Activated naive CD8-positive, alpha-beta T cell treated with anti-CD3 and anti-CD28 coated beads for 36 hours (primary cell): Measurements from ENCODE around the gene DACH1. TPM values are rescaled to one million over a fixed set of nuclear protein-coding genes. Genes with fewer than 3 reads are reported as not detected.

Source experiments
- DNase-seq: peaks from one replicate; pipeline ENCODE4 v3.0.0; 2021
- H3K27ac Mint-ChIP-seq: one replicate; pipeline ENCODE4 v1.8.0; 2022; ENCODE audit warnings: mild to moderate bottlenecking, moderate library complexity, mixed read lengths
- H3K27me3 Mint-ChIP-seq: one replicate; pipeline ENCODE4 v1.8.0; 2022; ENCODE audit warnings: mild to moderate bottlenecking, mixed read lengths
- H3K36me3 Mint-ChIP-seq: one replicate; pipeline ENCODE4 v1.8.0; 2021; ENCODE audit warnings: mild to moderate bottlenecking, mixed read lengths
- H3K4me1 Mint-ChIP-seq: one replicate; pipeline ENCODE4 v1.8.0; 2021; ENCODE audit warnings: mixed read lengths
- H3K4me3 Mint-ChIP-seq: one replicate; pipeline ENCODE4 v1.8.0; 2022; ENCODE audit warnings: mild to moderate bottlenecking, moderate library complexity, mixed read lengths
- H3K9me3 Mint-ChIP-seq: one replicate; pipeline ENCODE4 v1.8.0; 2022; ENCODE audit warnings: mixed read lengths
- total RNA-seq, 2 experiments: library from RNA; stranded (reverse); gene quantifications; one replicate each; pipeline ENCODE4 v1.2.3, GENCODE V29; 2021

The DACH1 gene
- total RNA-seq, 2 experiments from 2014 or later, result not detected

DNA sequence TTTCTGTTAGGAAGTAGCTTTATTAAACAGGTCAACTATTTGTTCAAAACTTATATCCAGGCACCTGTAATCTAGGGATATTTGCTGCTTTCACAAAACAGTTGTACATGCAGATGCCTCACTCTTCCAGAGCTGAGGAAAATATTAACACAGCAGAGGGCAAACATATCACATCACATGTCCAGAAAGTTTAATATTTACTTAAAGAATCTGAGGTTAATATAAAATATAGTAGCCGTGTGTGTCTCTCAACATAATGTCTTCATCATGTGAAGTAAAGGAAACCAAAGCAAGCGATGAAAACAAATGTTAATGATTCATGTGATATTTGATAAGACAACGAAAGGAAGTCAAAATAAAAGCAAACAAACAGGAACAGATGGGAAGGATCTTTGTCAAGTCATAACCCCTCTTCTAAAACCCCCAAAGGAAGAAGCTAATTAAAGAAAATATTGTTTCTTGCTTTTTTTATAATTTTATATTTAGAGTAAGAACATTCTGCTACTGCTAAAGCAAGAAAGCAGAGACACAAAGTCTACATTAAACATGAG lies 418.8 kb downstream of the DACH1 start:
- Mint-ChIP-seq H3K9me3 (no peaks in the 10 kb centered on the region), H3K27ac (no peak overlapping the region), H3K36me3 (no peaks in the 10 kb centered on the region), H3K27me3 (no peaks in the 10 kb centered on the region), H3K4me1 (no peaks in the 10 kb centered on the region), H3K4me3 (no peak overlapping the region)
- DNase-seq, result no peak

DNA sequence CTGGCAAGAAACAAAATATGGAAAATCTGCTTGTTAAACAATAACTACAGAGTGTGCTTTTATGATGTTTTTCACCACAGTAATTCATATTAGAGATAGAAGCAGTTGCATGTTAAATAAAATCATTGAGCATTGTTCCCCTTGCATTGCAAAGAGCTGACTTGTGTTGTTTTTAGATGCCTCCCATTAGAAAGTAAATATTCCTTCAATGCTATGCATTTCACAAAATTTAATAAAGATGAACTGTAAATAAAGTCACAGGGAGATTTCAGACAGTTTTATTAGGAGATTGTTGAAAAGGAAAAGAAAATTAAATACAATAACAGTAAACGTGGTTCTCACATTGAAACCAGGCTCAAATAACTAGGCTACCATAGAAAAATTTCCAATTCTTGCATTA lies 429.3 kb downstream of the DACH1 start:
- Mint-ChIP-seq H3K36me3 (no peaks in the 10 kb centered on the region), H3K4me3 (no peak overlapping the region), H3K9me3 (no peaks in the 10 kb centered on the region), H3K27me3 (no peaks in the 10 kb centered on the region), H3K27ac (no peak overlapping the region), H3K4me1 (no peaks in the 10 kb centered on the region)
- no peak for DNase-seq

DNA sequence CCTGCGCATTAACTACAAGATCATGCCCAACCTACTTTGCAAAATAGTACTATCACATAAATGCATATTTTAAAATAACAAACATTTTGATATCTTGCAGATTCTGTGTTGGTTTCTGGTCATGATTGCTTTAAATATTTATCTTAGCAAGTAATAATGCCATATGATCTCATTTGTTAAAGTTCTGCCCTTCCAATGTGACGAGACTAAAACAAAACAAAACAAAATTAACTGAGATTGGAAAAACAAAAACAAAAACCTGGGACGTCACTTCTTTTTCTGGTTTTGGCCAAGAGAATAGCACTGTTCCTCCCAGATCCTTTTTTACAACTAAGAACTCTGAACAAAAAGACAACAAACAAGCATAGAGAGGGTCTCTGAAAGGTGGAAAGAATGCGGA lies 436.3 kb downstream of the DACH1 start:
- Mint-ChIP-seq H3K36me3 (no peaks in the 10 kb centered on the region), H3K4me3 (no peak overlapping the region), H3K27ac (no peak overlapping the region), H3K4me1 (no peaks in the 10 kb centered on the region), H3K27me3 (no peaks in the 10 kb centered on the region), H3K9me3 (no peaks in the 10 kb centered on the region)
- no peak for DNase-seq

DNA sequence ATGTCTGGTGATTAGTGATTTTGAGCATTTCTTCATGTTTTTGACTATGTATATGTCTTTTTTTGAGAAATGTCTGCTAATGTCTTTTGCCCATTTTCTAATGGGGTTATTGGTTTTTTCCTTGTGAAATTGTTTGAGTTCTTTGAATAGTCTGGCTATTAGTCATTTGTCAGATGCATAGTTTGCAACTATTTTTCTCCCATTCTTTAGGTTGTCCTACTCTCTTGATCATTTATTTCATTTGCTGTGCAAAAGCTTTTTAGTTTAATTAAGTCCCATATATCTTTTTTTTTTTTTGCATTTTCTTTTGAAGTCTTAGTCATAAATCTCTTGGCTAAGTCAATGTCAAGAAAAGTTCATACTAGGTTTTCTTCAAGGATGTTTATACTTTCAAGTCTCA lies 449.8 kb downstream of the DACH1 start:
- Mint-ChIP-seq H3K9me3 (peaks cover 5% of the 10 kb centered on the region), H3K27ac (no peak overlapping the region), H3K4me3 (no peak overlapping the region), H3K27me3 (no peaks in the 10 kb centered on the region), H3K4me1 (no peaks in the 10 kb centered on the region), H3K36me3 (no peaks in the 10 kb centered on the region)
- DNase-seq, result no peak

DNA sequence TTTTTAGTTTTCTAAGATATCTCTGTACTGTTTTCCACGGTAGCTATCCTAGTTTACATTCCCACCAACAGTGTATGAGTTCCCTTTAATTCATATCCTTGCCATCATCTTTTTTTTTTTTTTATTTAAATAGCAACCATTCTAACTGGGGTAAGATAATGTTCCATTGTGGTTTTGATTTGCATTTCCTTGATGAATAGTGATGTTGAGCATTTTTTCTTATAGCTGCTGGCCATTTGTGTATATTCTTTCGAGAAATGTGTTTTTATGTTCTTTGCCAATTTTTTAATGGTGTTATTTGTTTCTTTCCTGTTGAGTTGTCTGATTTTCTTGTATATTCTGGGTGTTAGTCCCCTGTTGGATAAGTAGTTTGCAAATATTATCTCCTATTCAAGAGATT lies 454.8 kb downstream of the DACH1 start:
- H3K9me3 Mint-ChIP-seq, result no peaks in the 10 kb centered on the region
- no peaks in the 10 kb centered on the region for H3K27me3 Mint-ChIP-seq
- H3K36me3 Mint-ChIP-seq, result no peaks in the 10 kb centered on the region
- DNase-seq, result no peak
- no peak overlapping the region for H3K4me3 Mint-ChIP-seq
- no peaks in the 10 kb centered on the region for H3K4me1 Mint-ChIP-seq
- H3K27ac Mint-ChIP-seq, result no peak overlapping the region

DNA sequence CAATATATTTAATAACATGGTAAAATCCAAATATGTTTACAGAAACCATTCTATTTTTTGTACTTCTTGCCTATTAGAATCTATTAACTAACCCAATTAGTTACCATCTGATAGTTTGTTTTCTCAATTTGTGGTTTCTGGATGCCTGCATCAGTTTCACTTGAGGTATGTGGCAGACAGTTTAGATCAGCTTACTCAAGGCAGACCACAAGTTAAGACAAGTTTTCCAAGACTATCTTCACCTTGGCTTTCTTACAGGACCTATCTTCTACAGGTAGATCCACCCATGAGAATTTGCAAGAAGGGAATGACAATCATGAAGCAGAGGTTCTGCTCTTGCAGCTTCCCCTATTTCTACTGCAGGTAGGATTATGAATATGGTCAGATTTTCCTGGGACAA lies 458.6 kb downstream of the DACH1 start:
- no peaks in the 10 kb centered on the region for H3K9me3 Mint-ChIP-seq
- DNase-seq, result no peak
- H3K36me3 Mint-ChIP-seq, result no peaks in the 10 kb centered on the region
- H3K27me3 Mint-ChIP-seq, result no peaks in the 10 kb centered on the region
- no peaks in the 10 kb centered on the region for H3K4me1 Mint-ChIP-seq
- H3K4me3 Mint-ChIP-seq, result no peak overlapping the region
- H3K27ac Mint-ChIP-seq, result no peak overlapping the region

DNA sequence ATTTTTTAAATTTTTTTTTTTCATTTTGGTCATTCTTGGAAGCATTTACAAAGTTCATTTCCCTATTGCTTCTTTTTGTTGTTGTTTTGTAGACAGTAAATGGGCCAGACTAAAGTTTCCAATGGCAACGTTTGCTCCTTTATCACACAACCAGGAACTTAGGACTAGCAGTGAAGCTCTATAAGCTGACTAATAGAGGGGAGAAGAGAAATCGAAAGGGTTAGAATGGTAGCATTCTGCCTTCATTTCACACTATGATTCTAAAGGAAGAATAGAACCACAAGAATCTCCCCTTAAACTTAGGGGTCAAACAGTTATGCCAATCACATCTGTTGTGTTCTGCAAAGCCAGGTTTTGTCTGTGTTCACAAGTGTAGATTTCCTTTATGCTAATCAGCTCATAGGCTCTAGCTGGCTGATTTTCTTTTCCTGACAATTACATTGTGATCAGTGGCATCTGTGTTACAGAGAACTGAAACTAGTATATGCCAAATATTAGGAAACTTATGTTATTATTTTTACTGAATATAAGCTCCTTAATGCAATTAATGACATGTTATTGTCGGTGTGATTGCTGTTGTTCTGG lies 467.3 kb downstream of the DACH1 start:
- DNase-seq, result no peak
- Mint-ChIP-seq H3K4me3 (no peak overlapping the region), H3K36me3 (no peaks in the 10 kb centered on the region), H3K4me1 (no peaks in the 10 kb centered on the region), H3K9me3 (no peaks in the 10 kb centered on the region), H3K27ac (no peak overlapping the region), H3K27me3 (no peaks in the 10 kb centered on the region)

DNA sequence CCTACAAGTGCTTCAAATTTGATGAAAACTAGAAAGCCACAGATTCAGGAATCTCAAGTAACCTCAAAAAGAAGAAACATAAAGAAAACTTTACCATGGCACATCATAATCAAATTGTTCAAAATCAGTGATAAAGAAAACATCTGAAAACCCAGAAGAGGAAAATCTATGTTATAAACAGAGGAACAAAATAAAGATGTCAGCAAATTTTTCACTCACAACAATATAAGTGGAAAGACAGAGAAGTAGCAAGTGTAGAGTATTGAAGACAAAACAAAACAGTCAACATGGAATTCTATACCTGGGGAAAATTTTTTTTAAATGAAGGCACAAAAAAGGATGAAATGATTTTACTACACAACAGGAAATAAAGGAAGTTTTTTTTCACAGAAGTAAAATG lies 470.9 kb downstream of the DACH1 start:
- Mint-ChIP-seq H3K9me3 (no peaks in the 10 kb centered on the region), H3K27me3 (no peaks in the 10 kb centered on the region), H3K4me3 (no peak overlapping the region), H3K27ac (no peak overlapping the region), H3K4me1 (no peaks in the 10 kb centered on the region), H3K36me3 (no peaks in the 10 kb centered on the region)
- no peak for DNase-seq

DNA sequence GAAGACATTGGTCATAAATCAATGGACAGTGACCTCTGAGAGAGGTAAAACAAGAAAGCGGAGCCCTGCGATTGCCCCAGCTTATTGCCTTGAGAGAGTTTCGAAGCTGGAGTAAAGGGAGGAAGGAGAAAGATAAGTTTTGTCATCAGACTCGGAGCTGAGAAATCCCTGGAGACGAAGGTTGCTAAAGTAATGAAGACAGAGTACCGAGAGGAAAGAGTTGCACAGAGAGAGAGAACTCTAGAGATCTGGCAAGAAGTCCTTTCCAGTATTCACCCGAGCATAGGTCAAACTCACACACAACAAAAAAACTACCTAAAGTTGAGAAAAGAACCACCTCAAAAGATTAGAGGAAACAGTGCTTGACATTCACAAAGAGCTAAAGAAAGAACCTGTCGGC lies 472.0 kb downstream of the DACH1 start:
- Mint-ChIP-seq H3K9me3 (peaks cover 4% of the 10 kb centered on the region), H3K27me3 (no peaks in the 10 kb centered on the region), H3K27ac (no peak overlapping the region), H3K36me3 (no peaks in the 10 kb centered on the region), H3K4me1 (no peaks in the 10 kb centered on the region), H3K4me3 (no peak overlapping the region)
- DNase-seq, result no peak

DNA sequence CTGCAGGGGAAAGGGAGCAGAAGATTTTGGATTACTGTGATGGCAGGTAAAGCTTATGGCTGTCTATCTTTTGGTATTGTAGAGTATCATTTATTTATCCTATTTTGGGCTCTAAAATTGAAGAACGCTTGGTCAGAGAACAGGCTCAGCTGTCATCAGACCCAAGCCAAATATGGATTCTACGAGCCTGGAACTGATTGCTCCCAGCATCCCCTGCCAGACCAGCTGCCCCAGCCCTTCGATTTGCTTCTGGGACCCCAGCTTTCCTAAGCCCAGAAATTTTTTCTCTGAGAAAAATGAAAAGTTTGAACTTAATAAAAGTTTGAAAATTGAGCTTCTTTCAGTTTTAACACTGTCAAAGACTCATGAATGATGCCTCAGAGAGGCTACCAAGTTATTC lies 472.8 kb downstream of the DACH1 start:
- Mint-ChIP-seq H3K4me3 (no peak overlapping the region), H3K36me3 (no peaks in the 10 kb centered on the region), H3K27me3 (no peaks in the 10 kb centered on the region), H3K27ac (no peak overlapping the region), H3K9me3 (peaks cover 4% of the 10 kb centered on the region), H3K4me1 (no peaks in the 10 kb centered on the region)
- no peak for DNase-seq
